ENCODE results near the gene RIMBP2. TPM values are rescaled to one million over a fixed set of nuclear protein-coding genes. Genes with fewer than 3 reads are reported as not detected.

The RIMBP2 gene
- polyA plus RNA-seq, 1 of the 3 experiments (the other 2 are of a cell fraction): 0.90 TPM

GRCh38 chr12:130563323-130563722 lies 152.8 kb downstream of the RIMBP2 start (continued):
- no peak for TF ChIP-seq NRF1 (IDR thresholded peaks at IDR 0.05; ENCODE audit: low read depth, low read length)
- TF ChIP-seq JUND (IDR thresholded peaks at IDR 0.05): no peak
- no peak for TF ChIP-seq TCF12 (IDR thresholded peaks at IDR 0.05)
- no peak for TF ChIP-seq MEF2A (IDR thresholded peaks at IDR 0.05; ENCODE audit: borderline replicate concordance, low read depth)

DNA sequence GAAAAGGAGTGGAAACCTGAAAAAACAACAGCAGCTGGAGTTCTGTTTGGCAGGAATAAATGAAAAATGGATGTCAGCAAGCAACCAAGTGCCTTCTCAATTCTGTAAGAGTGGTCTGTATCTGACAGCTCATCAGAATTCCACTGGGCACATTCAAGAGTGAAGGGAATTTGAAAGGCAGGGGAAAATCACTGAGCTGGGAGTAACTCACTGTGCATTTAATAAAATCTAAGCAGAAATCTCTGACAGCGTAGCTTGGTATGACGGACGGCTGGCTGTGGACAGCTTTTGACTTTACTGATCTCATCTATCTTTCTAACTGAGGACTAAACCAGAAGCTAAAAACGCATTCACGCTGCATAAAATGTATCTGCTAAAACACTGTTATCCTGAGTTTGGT lies 153.4 kb downstream of the RIMBP2 start:
- Histone ChIP-seq H3K4me3 (ENCODE audit: low read depth in 2 of 2, low read length in 1 of 2) (no peak overlapping the region), H3K79me2 (ENCODE audit: insufficient read depth) (no peaks in the 10 kb centered on the region), H2AFZ (ENCODE audit: low read depth) (no peak overlapping the region), H4K20me1 (ENCODE audit: insufficient read depth) (no peaks in the 10 kb centered on the region), H3K4me1 (ENCODE audit: control insufficient read depth in 1 of 2, insufficient read depth in 2 of 2, low read depth in 1 of 2, low read length in 1 of 2) (peaks cover 0 to 20% of the 10 kb centered on the region in 2 experiments; a peak in 2 of 4 replicates), H3K27ac (ENCODE audit: low read depth in 2 of 2, low read length in 1 of 2) (peak overlapping the region in 1 of 2 experiments; percentile 60; a peak in 2 of 4 replicates), H3K4me2 (no peak overlapping the region), H3K27me3 (ENCODE audit: insufficient read depth) (no peaks in the 10 kb centered on the region), H3K9me3 (no peaks in the 10 kb centered on the region), H3F3A (replicated peaks; ENCODE audit: insufficient read depth) (no peaks in the 10 kb centered on the region), H3K9me2 (no peaks in the 10 kb centered on the region), H3K36me3 (replicated peaks in 1 of 2; ENCODE audit: control insufficient read depth in 1 of 2, insufficient read depth in 2 of 2, low read length in 1 of 2) (no peaks in the 10 kb centered on the region), H3K9ac (no peak overlapping the region)
- no peak for DNase-seq
- ChIA-PET CTCF (interaction anchor here (0.7 to 2.1 kb wide), 5 partner anchors 10 to 264 kb away, joined by 3 to 8 read pairs (median 4); no protein-coding TSS in a partner anchor), POLR2A (no interaction called here)
- 47% methylated on average over 5 of the region's 5 CpGs for WGBS (ENCODE audit: low lambda C conversion rate)
- TF ChIP-seq POLR2AphosphoS5 (IDR thresholded peaks at IDR 0.05; ENCODE audit: low read depth, low read length) (no peak), MXI1 (IDR thresholded peaks at IDR 0.05; ENCODE audit: low read depth, low read length) (no peak), TCF12 (IDR thresholded peaks at IDR 0.05) (no peak), EP300 (IDR thresholded peaks at IDR 0.05; ENCODE audit: borderline replicate concordance in 1 of 2, low read depth in 1 of 2, low read length in 1 of 2) (no peak), FOXM1 (IDR thresholded peaks at IDR 0.05; ENCODE audit: low read depth) (no peak)
- TF ChIP-seq, protein P1, sequence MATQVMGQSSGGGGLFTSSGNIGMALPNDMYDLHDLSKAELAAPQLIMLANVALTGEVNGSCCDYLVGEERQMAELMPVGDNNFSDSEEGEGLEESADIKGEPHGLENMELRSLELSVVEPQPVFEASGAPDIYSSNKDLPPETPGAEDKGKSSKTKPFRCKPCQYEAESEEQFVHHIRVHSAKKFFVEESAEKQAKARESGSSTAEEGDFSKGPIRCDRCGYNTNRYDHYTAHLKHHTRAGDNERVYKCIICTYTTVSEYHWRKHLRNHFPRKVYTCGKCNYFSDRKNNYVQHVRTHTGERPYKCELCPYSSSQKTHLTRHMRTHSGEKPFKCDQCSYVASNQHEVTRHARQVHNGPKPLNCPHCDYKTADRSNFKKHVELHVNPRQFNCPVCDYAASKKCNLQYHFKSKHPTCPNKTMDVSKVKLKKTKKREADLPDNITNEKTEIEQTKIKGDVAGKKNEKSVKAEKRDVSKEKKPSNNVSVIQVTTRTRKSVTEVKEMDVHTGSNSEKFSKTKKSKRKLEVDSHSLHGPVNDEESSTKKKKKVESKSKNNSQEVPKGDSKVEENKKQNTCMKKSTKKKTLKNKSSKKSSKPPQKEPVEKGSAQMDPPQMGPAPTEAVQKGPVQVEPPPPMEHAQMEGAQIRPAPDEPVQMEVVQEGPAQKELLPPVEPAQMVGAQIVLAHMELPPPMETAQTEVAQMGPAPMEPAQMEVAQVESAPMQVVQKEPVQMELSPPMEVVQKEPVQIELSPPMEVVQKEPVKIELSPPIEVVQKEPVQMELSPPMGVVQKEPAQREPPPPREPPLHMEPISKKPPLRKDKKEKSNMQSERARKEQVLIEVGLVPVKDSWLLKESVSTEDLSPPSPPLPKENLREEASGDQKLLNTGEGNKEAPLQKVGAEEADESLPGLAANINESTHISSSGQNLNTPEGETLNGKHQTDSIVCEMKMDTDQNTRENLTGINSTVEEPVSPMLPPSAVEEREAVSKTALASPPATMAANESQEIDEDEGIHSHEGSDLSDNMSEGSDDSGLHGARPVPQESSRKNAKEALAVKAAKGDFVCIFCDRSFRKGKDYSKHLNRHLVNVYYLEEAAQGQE (IDR thresholded peaks at IDR 0.05; ENCODE audit: low read depth, low read length): no peak
- TF ChIP-seq, protein P2, sequence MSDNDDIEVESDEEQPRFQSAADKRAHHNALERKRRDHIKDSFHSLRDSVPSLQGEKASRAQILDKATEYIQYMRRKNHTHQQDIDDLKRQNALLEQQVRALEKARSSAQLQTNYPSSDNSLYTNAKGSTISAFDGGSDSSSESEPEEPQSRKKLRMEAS (IDR thresholded peaks at IDR 0.05; ENCODE audit: low read depth): no peak

DNA sequence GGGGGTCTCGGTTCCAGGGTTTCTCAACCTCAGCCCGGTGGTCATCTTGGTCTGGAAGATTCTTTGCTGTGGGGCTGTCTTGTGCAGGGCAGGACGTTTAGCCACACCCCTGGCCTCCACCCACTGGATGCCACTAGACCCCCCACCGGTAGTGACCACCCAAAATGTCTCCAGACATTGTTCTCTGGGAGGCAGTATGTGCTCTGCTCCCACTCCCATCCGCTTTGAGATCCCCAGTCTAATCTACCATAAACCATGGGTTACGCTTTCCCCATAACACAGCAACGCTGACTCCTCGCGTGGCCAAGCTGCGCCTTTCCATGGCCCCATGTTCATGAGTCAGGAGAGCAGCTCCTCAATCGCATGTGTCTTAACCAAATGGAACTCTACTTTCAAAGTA lies 155.8 kb downstream of the RIMBP2 start:
- no peaks in the 10 kb centered on the region for H3K9me3 ChIP-seq
- H3K27ac ChIP-seq (ENCODE audit: low read depth in 2 of 2, low read length in 1 of 2): peak overlapping the region in 1 of 2 experiments; percentile 11; a peak in 1 of 4 replicates
- H3K4me2 ChIP-seq: no peak overlapping the region
- H2AFZ ChIP-seq (ENCODE audit: low read depth): no peak overlapping the region
- H3K4me1 ChIP-seq (ENCODE audit: control insufficient read depth in 1 of 2, insufficient read depth in 2 of 2, low read depth in 1 of 2, low read length in 1 of 2): peaks cover 0 to 41% of the 10 kb centered on the region in 2 experiments; a peak in 2 of 4 replicates
- TF ChIP-seq EZH2phosphoT487 (IDR thresholded peaks at IDR 0.05; ENCODE audit: borderline replicate concordance, low read depth): no peak
- TF ChIP-seq USF1 (IDR thresholded peaks at IDR 0.05; ENCODE audit: borderline replicate concordance, low read depth): no peak
- no peak for TF ChIP-seq YY1 (IDR thresholded peaks at IDR 0.05; ENCODE audit: low read depth)
- TF ChIP-seq MEF2A (IDR thresholded peaks at IDR 0.05; ENCODE audit: borderline replicate concordance, low read depth): no peak
- TF ChIP-seq SMC3 (IDR thresholded peaks at IDR 0.05; ENCODE audit: low read depth, low read length): no peak
- no peak for TF ChIP-seq FOXM1 (IDR thresholded peaks at IDR 0.05; ENCODE audit: low read depth)
- no peak for TF ChIP-seq GABPA (IDR thresholded peaks at IDR 0.05; ENCODE audit: low read depth)
- H3K9ac ChIP-seq: no peak overlapping the region
- no peaks in the 10 kb centered on the region for H3K27me3 ChIP-seq (ENCODE audit: insufficient read depth)
- no peaks in the 10 kb centered on the region for H3K36me3 ChIP-seq (replicated peaks in 1 of 2; ENCODE audit: control insufficient read depth in 1 of 2, insufficient read depth in 2 of 2, low read length in 1 of 2)
- no peaks in the 10 kb centered on the region for H4K20me1 ChIP-seq (ENCODE audit: insufficient read depth)
- no peak for DNase-seq
- WGBS (ENCODE audit: low lambda C conversion rate): 64% methylated on average over 11 of the region's 11 CpGs
- H3K79me2 ChIP-seq (ENCODE audit: insufficient read depth): no peaks in the 10 kb centered on the region
- no peaks in the 10 kb centered on the region for H3K9me2 ChIP-seq
- H3F3A ChIP-seq (replicated peaks; ENCODE audit: insufficient read depth): no peaks in the 10 kb centered on the region
- H3K4me3 ChIP-seq (ENCODE audit: low read depth in 2 of 2, low read length in 1 of 2): no peak overlapping the region
- POLR2A ChIA-PET: no interaction called here
- CTCF ChIA-PET: no interaction called here

Measured in SK-N-SH (cell line).